ENCODE results near the gene TANGO6. TPM values are rescaled to one million over a fixed set of nuclear protein-coding genes. Genes with fewer than 3 reads are reported as not detected.
A peak's percentile ranks its signal among the peaks of the same experiment; 100 is the strongest.

The TANGO6 gene
- total and polyA plus RNA-seq, 2 of the 8 experiments (the other 6 are each of a cell fraction or from before 2014, with no cell fraction given), result 5.0 to 19.5 TPM

- WGBS, 2 experiments (ENCODE audit: extremely low coverage in 1 of 2, insufficient coverage in 1 of 2, insufficient read length in 1 of 2, insufficient replicate concordance in 2 of 2, low coverage in 1 of 2, low lambda C conversion rate in 2 of 2, missing lambda C conversion rate in 1 of 2), result 73% methylated on average over 6 of the region's 6 CpGs; no CpG with 5 or more reads in 1 of the 2 experiments
- Histone ChIP-seq H3K14ac (ENCODE audit: insufficient read length) (peak overlapping the region; percentile 81), H3K4me3 (ENCODE audit: extremely low read depth in 1 of 4, insufficient read depth in 2 of 4, low read depth in 3 of 4, low read length in 4 of 4) (no peak overlapping the region), H3K4ac (replicated peaks; ENCODE audit: insufficient read length, low read depth, low read length) (no peak overlapping the region), H3K23me2 (ENCODE audit: low read depth, low read length) (no peaks in the 10 kb centered on the region), H4K8ac (ENCODE audit: extremely low read depth, insufficient read depth, low read length) (no peak overlapping the region), H3K18ac (ENCODE audit: extremely low read depth, low read length) (no peak overlapping the region; the same call in 1 of the 2 replicates), H3K9ac (replicated peaks in 1 of 4; ENCODE audit: extremely low read depth in 1 of 4, low read depth in 3 of 4, low read length in 3 of 4) (peak overlapping the region in 1 of 4 experiments; percentile 21; a peak in 1 of 7 replicates), H3K79me1 (ENCODE audit: low read depth, low read length) (no peaks in the 10 kb centered on the region), H3K23ac (ENCODE audit: insufficient read length) (no peak overlapping the region), H2BK12ac (ENCODE audit: low read depth, low read length) (peak overlapping the region; percentile 45; the same call in 1 of the 2 replicates), H4K20me1 (replicated peaks in 1 of 2; ENCODE audit: control insufficient read depth in 1 of 2, insufficient read depth in 2 of 2, low read length in 2 of 2) (no peaks in the 10 kb centered on the region), H3K56ac (replicated peaks; ENCODE audit: insufficient read length, low read depth, low read length) (no peak overlapping the region), H3K27me3 (replicated peaks in 1 of 4; ENCODE audit: control insufficient read depth in 3 of 4, extremely low read depth in 1 of 4, insufficient read depth in 3 of 4, low read length in 3 of 4) (no peaks in the 10 kb centered on the region), H2BK20ac (ENCODE audit: low read length) (peak overlapping the region; percentile 62; the same call in 1 of the 2 replicates), H2BK120ac (replicated peaks; ENCODE audit: low read depth, low read length) (peak overlapping the region; percentile 31), H3K27ac (ENCODE audit: low read depth, low read length) (no peak overlapping the region), H3K4me2 (ENCODE audit: insufficient read depth in 1 of 2, low read depth in 2 of 2, low read length in 2 of 2) (peak overlapping the region in 1 of 2 experiments; percentile 2; a peak in 1 of 4 replicates), H2AFZ (ENCODE audit: low read length) (no peak overlapping the region), H2BK15ac (ENCODE audit: low read length) (no peak overlapping the region; the same call in 1 of the 2 replicates), H3K4me1 (replicated peaks in 1 of 4; ENCODE audit: control insufficient read depth in 3 of 4, insufficient read depth in 4 of 4, low read length in 3 of 4) (peaks cover 5 to 13% (median 12%) of the 10 kb centered on the region in 4 experiments), H3K9me3 (ENCODE audit: insufficient read depth in 2 of 2, low read depth in 1 of 2, low read length in 1 of 2) (no peaks in the 10 kb centered on the region), H4K5ac (ENCODE audit: insufficient read length, low read depth, low read length) (no peak overlapping the region), H2BK5ac (ENCODE audit: low read depth, low read length) (peak overlapping the region; percentile 46; the same call in 1 of the 2 replicates), H4K91ac (replicated peaks; ENCODE audit: insufficient read length, low read length) (peak overlapping the region; percentile 85), H2AK5ac (ENCODE audit: low read depth, low read length) (no peak overlapping the region), H3K36me3 (ENCODE audit: control insufficient read depth in 2 of 4, insufficient read depth in 4 of 4, low read length in 3 of 4) (no peaks in the 10 kb centered on the region), H3K79me2 (ENCODE audit: control insufficient read depth in 1 of 2, insufficient read depth in 2 of 2, low read length in 2 of 2) (no peaks in the 10 kb centered on the region)
- ChIA-PET POLR2A (ENCODE audit: partially characterized antibody) (interaction anchor here (0.9 to 2.4 kb wide), 3 partner anchors 14 to 222 kb away, joined by 4 to 7 read pairs (median 5); partner anchors contain the start of gene TANGO6), CTCF (ENCODE audit: partially characterized antibody) (interaction anchor here (0.6 to 2.9 kb wide), 9 partner anchors 9 to 223 kb away, joined by 3 to 12 read pairs (median 4); partner anchors contain the start of genes CHTF8, HAS3 and UTP4)
- FAIRE-seq (no peak), DNase-seq (ENCODE audit: low read depth in 1 of 2, low spot score in 2 of 2) (no peak)
- TF ChIP-seq SAP30 (IDR thresholded peaks at IDR 0.05; ENCODE audit: insufficient read depth, insufficient replicate concordance, low read length) (no peak), E2F6 (IDR thresholded peaks at IDR 0.05) (0 out of 2 replicates have a peak, but pooled peaks have one; percentile 10), HDAC2 (IDR thresholded peaks at IDR 0.05; ENCODE audit: borderline replicate concordance in 1 of 2, low read depth in 2 of 2, low read length in 2 of 2) (no peak)
These were observed 221.5 kb downstream of the TANGO6 start for GRCh38 chr16:69064764-69065313.
